Activated naive CD8-positive, alpha-beta T cell treated with anti-CD3 and anti-CD28 coated beads, Interleukin-2, amount 10 ng/mL, durations not matched to agents 7 days and 5 days (primary cell): Measurements from ENCODE around the gene PSD2. TPM values are rescaled to one million over a fixed set of nuclear protein-coding genes. Genes with fewer than 3 reads are reported as not detected.

Source experiments
- ATAC-seq: fragments of 150-1000 bp; cut with Tn5 transposase; one replicate; pipeline ENCODE4 v1.10.0; 2021; ENCODE audit warnings: low read depth, moderate library complexity
- POLR2A ChIA-PET: fragments of 350-600 bp; sonication (Branson Sonifier 250); formaldehyde crosslinking; loops from one replicate; lab custom pipeline; 2021; ENCODE audit warnings: antibody characterized with exemption; lab: Charles Lee
- DNase-seq: peaks from one replicate; pipeline ENCODE4 v3.0.0; 2021
- H3K27ac Mint-ChIP-seq: one replicate; pipeline ENCODE4 v1.8.0; 2022; ENCODE audit warnings: mild to moderate bottlenecking, mixed read lengths
- H3K27me3 Mint-ChIP-seq: one replicate; pipeline ENCODE4 v1.8.0; 2022; ENCODE audit warnings: mild to moderate bottlenecking, moderate library complexity, mixed read lengths
- H3K36me3 Mint-ChIP-seq: one replicate; pipeline ENCODE4 v1.8.0; 2021; ENCODE audit warnings: mild to moderate bottlenecking, mixed read lengths
- H3K4me1 Mint-ChIP-seq: one replicate; pipeline ENCODE4 v1.8.0; 2021; ENCODE audit warnings: mixed read lengths
- H3K4me3 Mint-ChIP-seq: one replicate; pipeline ENCODE4 v1.8.0; 2022; ENCODE audit warnings: mild to moderate bottlenecking, moderate library complexity, mixed read lengths
- H3K9me3 Mint-ChIP-seq: one replicate; pipeline ENCODE4 v1.8.0; 2021; ENCODE audit warnings: mixed read lengths
- total RNA-seq, 2 experiments: library from RNA; stranded (reverse); gene quantifications; one replicate each; pipeline ENCODE4 v1.2.3, GENCODE V29; 2021

The PSD2 gene
- total RNA-seq, 2 experiments from 2014 or later = 0.08 to 0.09 TPM

DNA sequence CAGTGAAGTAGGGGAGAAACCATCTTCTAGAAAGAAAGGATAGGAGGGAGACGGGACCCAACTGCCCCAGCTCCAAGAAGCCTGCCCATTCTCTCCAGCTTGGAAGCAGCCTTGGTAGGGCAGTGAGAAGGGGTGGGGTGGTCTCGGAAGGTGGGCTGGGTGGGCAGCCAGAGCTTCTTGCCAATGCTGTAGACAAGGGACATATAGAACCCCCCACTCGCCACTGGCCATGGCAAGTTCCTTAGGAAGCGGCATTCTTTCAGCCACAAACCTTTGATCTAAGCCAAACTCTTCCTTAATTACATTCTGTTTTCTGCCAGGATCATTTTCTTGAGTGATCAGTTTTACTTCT lies 90.2 kb downstream of the PSD2 start:
- Mint-ChIP-seq H3K36me3 (no peaks in the 10 kb centered on the region), H3K4me1 (peaks cover 6% of the 10 kb centered on the region), H3K27ac (no peak overlapping the region), H3K9me3 (no peaks in the 10 kb centered on the region), H3K27me3 (peaks cover 7% of the 10 kb centered on the region), H3K4me3 (no peak overlapping the region)
- no peak for DNase-seq
- no peak for ATAC-seq
- POLR2A ChIA-PET = no interaction called here

DNA sequence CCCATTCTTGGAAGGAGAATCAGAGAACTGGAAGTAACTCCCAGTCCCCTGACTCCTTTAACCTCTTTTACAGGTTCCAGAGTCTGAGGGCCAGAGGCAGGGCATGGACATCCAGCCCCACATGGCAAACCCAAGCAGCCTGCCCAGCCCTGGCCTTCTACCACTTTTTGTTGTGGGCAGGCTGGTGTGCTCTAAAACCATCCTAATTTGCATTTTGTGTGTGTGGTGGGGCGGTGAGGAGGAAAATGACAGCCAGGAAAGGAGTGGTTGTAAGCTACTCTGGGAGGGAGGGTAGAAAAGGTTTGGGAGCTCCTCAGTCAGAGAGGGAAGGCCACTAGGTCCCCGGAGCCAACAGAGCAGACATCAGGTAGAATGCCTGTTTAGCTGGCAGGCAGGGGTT lies 90.6 kb downstream of the PSD2 start:
- DNase-seq (no peak), ATAC-seq (no peak)
- POLR2A ChIA-PET = no interaction called here
- Mint-ChIP-seq H3K27me3 (peaks cover 7% of the 10 kb centered on the region), H3K4me3 (no peak overlapping the region), H3K4me1 (peaks cover 6% of the 10 kb centered on the region), H3K9me3 (no peaks in the 10 kb centered on the region), H3K27ac (no peak overlapping the region), H3K36me3 (no peaks in the 10 kb centered on the region)

DNA sequence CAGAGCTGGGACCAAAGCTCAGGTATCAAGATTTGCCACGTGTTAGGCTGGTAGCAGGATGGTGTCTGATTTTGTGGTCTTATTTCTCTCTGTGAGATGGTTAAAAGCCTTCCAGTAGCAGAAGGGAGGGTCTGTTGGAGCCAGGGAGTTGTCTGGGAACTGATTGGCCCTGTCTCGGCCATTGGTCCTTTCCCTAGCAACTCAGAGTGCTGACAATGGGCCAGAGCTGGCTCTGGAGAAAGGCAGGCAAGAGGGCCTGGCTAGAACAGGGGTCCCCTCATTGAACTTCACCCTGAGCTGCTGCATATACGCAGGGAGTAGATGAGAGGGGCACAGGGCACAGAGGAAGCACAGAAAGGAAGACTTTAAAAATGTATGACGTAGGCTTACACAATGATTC lies 92.8 kb downstream of the PSD2 start:
- no peak for DNase-seq
- peaks cover 6% of the 10 kb centered on the region for H3K4me1 Mint-ChIP-seq
- H3K27me3 Mint-ChIP-seq = peaks cover 13% of the 10 kb centered on the region
- no peak overlapping the region for H3K27ac Mint-ChIP-seq
- H3K36me3 Mint-ChIP-seq = no peaks in the 10 kb centered on the region
- no peak for ATAC-seq
- POLR2A ChIA-PET = no interaction called here
- H3K4me3 Mint-ChIP-seq = no peak overlapping the region
- H3K9me3 Mint-ChIP-seq = no peaks in the 10 kb centered on the region

DNA sequence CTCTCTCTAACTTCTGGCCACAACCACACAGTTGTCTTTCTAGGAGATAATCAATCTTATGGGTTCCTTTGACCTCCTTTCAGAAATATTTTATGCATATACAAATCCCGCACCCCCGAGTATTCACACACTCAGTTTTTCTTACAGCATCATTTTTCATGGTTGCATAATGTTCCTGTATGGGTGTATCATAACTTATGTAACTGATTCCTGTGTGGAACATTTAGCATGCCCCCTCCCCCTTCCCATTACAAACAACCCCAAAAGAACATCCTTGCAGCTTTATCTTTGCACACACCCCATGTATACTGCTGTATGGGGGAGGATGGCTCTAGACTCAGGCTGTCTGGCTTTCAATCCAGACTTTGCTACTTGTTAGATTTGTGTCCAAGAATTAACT lies 93.8 kb downstream of the PSD2 start:
- POLR2A ChIA-PET = no interaction called here
- no peak overlapping the region for H3K27ac Mint-ChIP-seq
- H3K27me3 Mint-ChIP-seq = peaks cover 13% of the 10 kb centered on the region
- H3K9me3 Mint-ChIP-seq = no peaks in the 10 kb centered on the region
- ATAC-seq = no peak
- no peaks in the 10 kb centered on the region for H3K36me3 Mint-ChIP-seq
- H3K4me3 Mint-ChIP-seq = no peak overlapping the region
- no peak for DNase-seq
- H3K4me1 Mint-ChIP-seq = peaks cover 6% of the 10 kb centered on the region

DNA sequence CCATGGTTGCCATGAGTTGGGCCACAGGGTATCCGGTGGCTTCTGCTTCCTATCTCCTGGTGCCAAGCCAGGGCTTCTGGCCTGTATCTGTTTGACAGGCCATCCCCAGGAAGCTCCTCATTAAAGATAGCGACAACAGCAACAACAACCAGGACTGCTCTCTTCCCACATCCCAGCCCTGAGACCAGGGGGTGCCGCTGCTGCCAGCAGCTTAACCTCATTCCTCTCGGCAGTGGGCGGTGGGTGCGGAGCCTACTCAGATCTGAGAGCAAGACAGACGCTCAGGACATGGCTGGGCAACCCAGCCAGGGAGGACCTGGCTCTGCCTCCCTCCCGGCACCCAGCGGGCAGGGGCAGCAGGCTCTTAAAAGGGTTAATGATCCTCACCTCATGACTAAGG lies 98.3 kb downstream of the PSD2 start:
- H3K9me3 Mint-ChIP-seq = no peaks in the 10 kb centered on the region
- peaks cover 2% of the 10 kb centered on the region for H3K4me1 Mint-ChIP-seq
- no peak overlapping the region for H3K27ac Mint-ChIP-seq
- ATAC-seq (no peak), DNase-seq (no peak)
- no peak overlapping the region for H3K4me3 Mint-ChIP-seq
- peaks cover 23% of the 10 kb centered on the region for H3K27me3 Mint-ChIP-seq
- H3K36me3 Mint-ChIP-seq = no peaks in the 10 kb centered on the region
- POLR2A ChIA-PET = no interaction called here

Other genes with a start within 250 kb of the PSD2 start
- 100 to 1,000 TPM; 200 to 217 TPM for gene UBE2D2, start 234.5 kb upstream of the PSD2 start, total RNA-seq
- gene CXXC5, start 147.5 kb upstream of the PSD2 start, total RNA-seq = 1 to 10 TPM; 3.5 to 4.6 TPM
- gene NRG2, start 247.5 kb downstream of the PSD2 start, total RNA-seq = under 1 TPM in 1 of 2 experiments, not detected in 1; 0.08 TPM